Measurements from ENCODE around the gene TNFRSF19.

The TNFRSF19 gene

GRCh38 chr13:23554000-23554399 is 16.2 kb upstream of the TNFRSF19 start:
- H3K4me3 ChIP-seq (replicated peaks in 1 of 2; ENCODE audit: low read depth in 2 of 2, low read length in 2 of 2) = no peak overlapping the region
- TF ChIP-seq CTCF (IDR thresholded peaks at IDR 0.05; ENCODE audit: low read depth, low read length) = no peak
- DNase-seq (ENCODE audit: low read depth in 2 of 2) = peak in 1 of 2 donors; percentile 37

GRCh38 chr13:23557043-23557442 is 13.2 kb upstream of the TNFRSF19 start:
- no peak overlapping the region for H3K4me3 ChIP-seq (replicated peaks in 1 of 2; ENCODE audit: low read depth in 2 of 2, low read length in 2 of 2)
- no peak for DNase-seq (ENCODE audit: low read depth in 2 of 2)
- no peak for TF ChIP-seq CTCF (IDR thresholded peaks at IDR 0.05; ENCODE audit: low read depth, low read length)

- DNase-seq (ENCODE audit: low read depth in 2 of 2) = no peak
- TF ChIP-seq CTCF (IDR thresholded peaks at IDR 0.05; ENCODE audit: low read depth, low read length) = no peak
- no peak overlapping the region for H3K4me3 ChIP-seq (replicated peaks in 1 of 2; ENCODE audit: low read depth in 2 of 2, low read length in 2 of 2)
Observed at GRCh38 chr13:23557733-23558132, 12.5 kb upstream of the TNFRSF19 start.

- peak overlapping the region; percentile 1 to 13 for H3K4me3 ChIP-seq (replicated peaks in 1 of 2; ENCODE audit: low read depth in 2 of 2, low read length in 2 of 2)
- DNase-seq (ENCODE audit: low read depth in 2 of 2) = peak; percentile 95 to 96
- TF ChIP-seq CTCF (IDR thresholded peaks at IDR 0.05; ENCODE audit: low read depth, low read length) = no peak
Observed at GRCh38 chr13:23558675-23559536, 11.3 kb upstream of the TNFRSF19 start.

GRCh38 chr13:23560571-23561089 is 9.6 kb upstream of the TNFRSF19 start:
- no peak overlapping the region for H3K4me3 ChIP-seq (replicated peaks in 1 of 2; ENCODE audit: low read depth in 2 of 2, low read length in 2 of 2)
- DNase-seq (ENCODE audit: low read depth in 2 of 2) = no peak
- TF ChIP-seq CTCF (IDR thresholded peaks at IDR 0.05; ENCODE audit: low read depth, low read length) = no peak

GRCh38 chr13:23561261-23561660 is 9.0 kb upstream of the TNFRSF19 start:
- TF ChIP-seq CTCF (IDR thresholded peaks at IDR 0.05; ENCODE audit: low read depth, low read length) = no peak
- DNase-seq (ENCODE audit: low read depth in 2 of 2) = no peak
- no peak overlapping the region for H3K4me3 ChIP-seq (replicated peaks in 1 of 2; ENCODE audit: low read depth in 2 of 2, low read length in 2 of 2)
